ENCODE data around the gene TUT1.

Gene TUT1

DNA sequence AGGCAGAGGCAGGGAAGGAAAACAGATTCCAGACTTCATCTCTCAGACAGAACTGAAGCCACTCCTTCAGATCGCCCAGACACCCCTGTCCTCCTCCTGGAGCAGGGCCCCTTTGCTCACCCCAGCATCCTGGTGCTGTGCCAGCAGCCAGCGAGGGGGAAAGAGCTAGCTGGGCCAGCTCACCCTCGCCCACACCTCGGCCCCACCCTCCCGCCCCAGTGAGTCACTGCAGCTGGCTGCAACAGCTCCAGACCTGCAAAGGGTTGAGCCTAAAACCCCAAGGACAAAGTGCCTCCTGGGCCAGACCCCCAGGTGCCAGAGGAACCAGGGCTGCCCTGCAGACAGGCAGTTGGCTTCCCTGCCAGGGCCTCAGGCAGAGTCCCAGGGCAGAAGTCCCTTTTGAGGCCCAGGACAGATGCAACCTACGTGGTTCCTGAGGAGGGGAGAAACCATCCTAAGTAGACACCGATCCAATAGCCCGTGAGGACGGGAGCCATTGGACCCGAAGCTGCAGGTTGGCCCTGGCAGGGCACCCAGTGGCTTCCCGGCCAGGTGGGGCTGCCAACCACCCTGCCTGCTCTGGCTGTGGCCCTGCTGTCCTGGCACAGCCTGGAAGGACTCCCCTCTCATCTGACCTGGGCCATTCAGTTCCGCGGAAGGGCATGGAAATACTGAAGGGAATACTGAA is 51.9 kb downstream of the TUT1 start:
- peak; percentile 38 for DNase-seq

DNA sequence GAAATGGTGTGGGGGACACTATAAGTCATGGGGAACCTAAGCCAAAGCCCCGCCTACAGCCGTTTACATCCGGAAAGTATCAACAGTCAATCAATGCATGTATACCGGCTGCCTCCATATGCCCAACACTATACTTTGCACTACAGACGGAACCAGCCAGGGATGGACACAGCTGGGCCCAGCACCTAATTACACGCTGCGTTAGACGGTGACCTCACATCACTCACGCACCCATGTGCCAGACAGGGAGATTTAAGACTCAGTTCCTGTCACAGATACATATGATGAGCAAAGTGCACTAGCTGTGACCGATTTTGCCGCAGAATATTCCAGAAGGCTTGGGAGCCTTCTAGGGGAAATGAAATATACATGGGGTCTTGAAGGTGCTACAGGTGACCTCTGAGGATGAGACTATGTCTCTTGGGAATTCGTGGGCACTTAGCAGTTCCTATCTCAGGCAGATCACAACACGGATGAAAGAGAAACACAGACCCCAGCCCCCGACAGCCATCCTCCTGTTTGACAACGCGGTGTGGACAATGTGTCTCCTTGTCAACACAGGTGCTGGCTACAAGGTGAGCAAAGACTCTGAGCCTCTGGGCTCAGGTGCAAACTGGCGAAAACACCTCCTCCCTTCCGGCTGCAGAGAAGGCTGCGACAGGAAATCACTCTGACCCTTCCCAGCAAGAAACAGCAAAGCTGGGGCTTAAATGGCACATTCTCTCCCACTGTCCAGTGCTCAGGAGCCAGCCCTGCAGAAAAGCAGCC is 52.7 kb downstream of the TUT1 start:
- DNase-seq, result peak; percentile 71

DNA sequence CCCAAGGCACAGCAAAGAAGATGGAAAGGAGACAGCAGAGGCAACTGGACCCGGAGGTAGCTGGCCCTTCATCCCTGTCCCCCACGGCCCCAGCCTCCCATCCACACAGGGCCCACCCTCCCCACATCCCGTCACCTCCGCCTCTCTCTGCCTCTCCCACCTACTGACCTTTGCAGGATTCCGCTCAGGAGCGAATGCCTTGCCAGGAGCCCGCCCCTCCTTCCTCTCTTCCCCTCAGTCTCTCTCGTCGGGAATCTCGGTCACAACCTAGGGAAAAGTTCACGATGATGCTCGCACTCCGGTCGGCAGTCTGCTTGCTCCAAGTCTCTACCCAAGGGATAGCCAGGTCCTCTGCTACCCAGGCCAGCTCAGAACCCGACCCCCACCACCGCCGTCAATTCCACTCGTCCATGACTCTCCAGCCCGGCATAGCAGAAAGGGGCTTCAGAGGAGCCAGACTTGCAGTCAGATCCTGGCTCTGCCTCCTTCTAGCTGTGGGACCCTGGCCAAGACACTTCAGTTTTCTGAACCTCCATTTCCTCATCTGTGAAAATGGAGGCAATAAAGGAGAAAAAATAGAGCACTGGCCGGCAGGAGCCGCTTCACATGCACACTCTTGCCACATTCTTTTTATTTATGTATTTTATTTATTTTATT is 54.9 kb downstream of the TUT1 start:
- peak; percentile 34 for DNase-seq

DNA sequence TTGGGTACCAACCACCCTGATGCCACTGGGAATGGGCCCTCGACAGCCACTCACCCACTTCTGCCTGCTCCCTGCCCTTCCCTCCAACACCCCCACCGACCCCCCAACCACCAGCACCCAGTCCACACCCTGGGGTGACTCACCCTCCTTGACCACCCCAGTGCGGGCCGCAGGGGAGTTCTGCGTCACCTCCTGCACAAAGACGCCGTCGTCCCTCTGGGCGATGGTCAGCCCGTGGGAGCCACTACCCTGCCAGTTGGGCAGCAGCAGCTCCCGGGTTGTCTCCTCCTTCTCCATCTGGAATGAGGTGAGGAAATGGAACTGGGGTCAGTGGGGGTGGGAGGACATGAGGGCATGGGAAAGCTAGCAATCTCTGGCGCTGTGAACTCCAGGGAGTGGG is 55.5 kb downstream of the TUT1 start:
- DNase-seq, result no peak

DNA sequence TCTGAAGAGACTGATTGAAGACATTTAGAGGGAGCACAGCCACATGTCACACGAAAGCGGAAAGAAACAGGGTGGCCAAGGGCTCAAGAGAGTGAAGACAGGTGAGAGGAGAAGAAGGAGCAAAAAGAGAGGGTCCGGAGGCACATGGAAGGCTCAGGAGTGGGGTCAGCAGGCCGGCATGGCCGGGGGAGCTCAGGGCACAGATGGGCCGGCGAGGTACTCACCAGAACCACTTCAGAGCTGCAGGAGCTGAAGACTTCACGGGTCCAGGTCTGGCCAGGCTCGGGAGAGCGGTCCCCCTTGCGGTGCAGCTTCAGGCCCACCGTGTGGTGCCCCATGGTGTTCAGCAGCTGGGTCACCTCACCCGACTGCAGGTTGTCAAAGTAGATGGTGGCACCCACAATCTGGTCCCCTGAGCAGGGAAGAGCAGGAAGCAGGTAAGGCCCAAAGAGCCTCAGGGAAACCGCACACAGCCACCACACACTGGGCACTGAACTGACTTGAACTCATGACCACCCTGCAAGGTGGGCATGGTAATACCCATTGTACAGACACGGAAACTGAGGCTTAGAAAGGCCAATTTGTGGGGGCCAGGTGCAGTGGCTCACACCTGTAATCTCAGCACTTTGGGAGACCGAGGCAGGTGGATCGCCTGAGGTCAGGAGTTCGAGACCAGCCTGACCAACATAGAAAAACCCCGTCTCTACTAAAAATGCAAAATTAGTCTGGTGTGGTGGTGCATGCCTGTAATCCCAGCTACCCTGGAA is 56.4 kb downstream of the TUT1 start:
- DNase-seq, result no peak

DNA sequence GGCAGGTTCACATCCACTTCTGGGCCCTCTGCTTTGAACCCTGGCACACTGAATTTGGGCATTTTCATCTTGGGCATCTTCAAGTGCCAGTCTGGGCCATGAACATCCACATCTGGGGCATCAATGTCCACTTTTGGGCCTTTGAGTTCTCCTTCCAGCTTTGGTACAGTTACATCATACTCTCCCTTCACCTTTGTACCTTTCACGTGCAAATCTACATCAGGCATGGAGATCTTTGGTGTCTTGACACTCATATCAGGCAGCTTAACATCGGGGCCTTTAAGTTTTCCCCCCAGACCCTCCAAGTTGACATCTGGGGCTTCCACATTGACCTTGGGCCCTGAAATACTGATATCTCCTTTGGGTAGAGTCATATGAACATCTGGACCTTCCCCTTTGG is 59.2 kb downstream of the TUT1 start:
- DNase-seq, result no peak

Measured in NCI-H2029 (cell line).